ENCODE results near the gene RBM20. TPM values are rescaled to one million over a fixed set of nuclear protein-coding genes. Genes with fewer than 3 reads are reported as not detected.

Gene RBM20
- total and polyA plus RNA-seq, 2 experiments from 2014 or later = 0.05 to 0.17 TPM

DNA sequence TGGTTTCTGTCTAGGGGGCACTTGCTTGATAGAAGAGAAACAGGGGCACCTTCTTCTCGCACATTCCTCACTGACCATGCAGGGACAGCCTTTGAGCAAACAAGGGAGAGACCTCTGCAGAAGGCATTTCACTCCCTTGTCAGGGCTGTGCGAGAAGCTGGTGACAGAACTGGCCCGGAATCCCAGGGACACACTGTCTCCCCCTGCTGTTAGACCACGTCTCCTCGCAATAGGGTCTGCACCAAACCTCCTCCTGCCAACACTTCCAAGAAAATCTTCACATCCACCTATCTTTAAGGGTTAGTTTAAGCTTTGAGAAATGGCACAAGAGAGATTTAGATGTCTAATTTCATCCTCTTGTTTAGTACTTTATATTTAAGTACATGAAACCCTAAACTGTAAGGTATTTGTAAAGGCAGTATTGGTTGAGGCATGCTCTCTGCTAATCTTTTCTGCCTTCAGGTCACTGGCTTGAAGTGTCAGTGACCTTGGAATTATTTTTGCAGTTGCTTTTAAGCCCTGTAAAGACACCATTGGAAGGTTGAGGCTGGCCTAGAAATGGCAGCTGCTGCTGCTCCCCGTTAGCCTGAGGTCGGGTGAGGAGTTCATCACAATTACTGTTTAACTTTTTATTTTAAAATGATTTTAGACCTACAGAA lies 37.0 kb downstream of the RBM20 start:
- Mint-ChIP-seq H3K9me3 (no peaks in the 10 kb centered on the region), H3K4me1 (peaks cover 43% of the 10 kb centered on the region), H3K27ac (no peak overlapping the region), H3K27me3 (ENCODE audit: insufficient read depth, low read depth, poor library complexity) (peaks cover 4% of the 10 kb centered on the region), H3K36me3 (ENCODE audit: low read depth) (no peaks in the 10 kb centered on the region), H3K4me3 (no peak overlapping the region)
- H3K79me2 ChIP-seq (replicated peaks; ENCODE audit: insufficient read depth) = no peaks in the 10 kb centered on the region
- ATAC-seq (peak; percentile 93), DNase-seq (ENCODE audit: low spot score) (peak; percentile 77)
- TF ChIP-seq STAT1 (IDR thresholded peaks at IDR 0.05; ENCODE audit: unreplicated experiment) (no peak), EZH2phosphoT487 (IDR thresholded peaks at IDR 0.05; ENCODE audit: unreplicated experiment) (no peak), ZNF331 (CRISPR knock-in tag; IDR thresholded peaks at IDR 0.05; ENCODE audit: low read depth) (no peak), ZNF114 (CRISPR knock-in tag; IDR thresholded peaks at IDR 0.05) (0 out of 2 replicates have a peak, but pooled peaks have one; percentile 19), JUNB (IDR thresholded peaks at IDR 0.05; ENCODE audit: unreplicated experiment) (no peak), CREB1 (CRISPR knock-in tag; IDR thresholded peaks at IDR 0.05; ENCODE audit: low read depth) (no peak), CTCF (conservative IDR thresholded peaks at IDR 0.05; ENCODE audit: low read depth in 2 of 2) (peak; percentile 76 to 89), REST (IDR thresholded peaks at IDR 0.05; ENCODE audit: unreplicated experiment) (no peak), EZH2 (IDR thresholded peaks at IDR 0.05; ENCODE audit: low read depth, unreplicated experiment) (no peak)
- TF ChIP-seq, protein P1, sequence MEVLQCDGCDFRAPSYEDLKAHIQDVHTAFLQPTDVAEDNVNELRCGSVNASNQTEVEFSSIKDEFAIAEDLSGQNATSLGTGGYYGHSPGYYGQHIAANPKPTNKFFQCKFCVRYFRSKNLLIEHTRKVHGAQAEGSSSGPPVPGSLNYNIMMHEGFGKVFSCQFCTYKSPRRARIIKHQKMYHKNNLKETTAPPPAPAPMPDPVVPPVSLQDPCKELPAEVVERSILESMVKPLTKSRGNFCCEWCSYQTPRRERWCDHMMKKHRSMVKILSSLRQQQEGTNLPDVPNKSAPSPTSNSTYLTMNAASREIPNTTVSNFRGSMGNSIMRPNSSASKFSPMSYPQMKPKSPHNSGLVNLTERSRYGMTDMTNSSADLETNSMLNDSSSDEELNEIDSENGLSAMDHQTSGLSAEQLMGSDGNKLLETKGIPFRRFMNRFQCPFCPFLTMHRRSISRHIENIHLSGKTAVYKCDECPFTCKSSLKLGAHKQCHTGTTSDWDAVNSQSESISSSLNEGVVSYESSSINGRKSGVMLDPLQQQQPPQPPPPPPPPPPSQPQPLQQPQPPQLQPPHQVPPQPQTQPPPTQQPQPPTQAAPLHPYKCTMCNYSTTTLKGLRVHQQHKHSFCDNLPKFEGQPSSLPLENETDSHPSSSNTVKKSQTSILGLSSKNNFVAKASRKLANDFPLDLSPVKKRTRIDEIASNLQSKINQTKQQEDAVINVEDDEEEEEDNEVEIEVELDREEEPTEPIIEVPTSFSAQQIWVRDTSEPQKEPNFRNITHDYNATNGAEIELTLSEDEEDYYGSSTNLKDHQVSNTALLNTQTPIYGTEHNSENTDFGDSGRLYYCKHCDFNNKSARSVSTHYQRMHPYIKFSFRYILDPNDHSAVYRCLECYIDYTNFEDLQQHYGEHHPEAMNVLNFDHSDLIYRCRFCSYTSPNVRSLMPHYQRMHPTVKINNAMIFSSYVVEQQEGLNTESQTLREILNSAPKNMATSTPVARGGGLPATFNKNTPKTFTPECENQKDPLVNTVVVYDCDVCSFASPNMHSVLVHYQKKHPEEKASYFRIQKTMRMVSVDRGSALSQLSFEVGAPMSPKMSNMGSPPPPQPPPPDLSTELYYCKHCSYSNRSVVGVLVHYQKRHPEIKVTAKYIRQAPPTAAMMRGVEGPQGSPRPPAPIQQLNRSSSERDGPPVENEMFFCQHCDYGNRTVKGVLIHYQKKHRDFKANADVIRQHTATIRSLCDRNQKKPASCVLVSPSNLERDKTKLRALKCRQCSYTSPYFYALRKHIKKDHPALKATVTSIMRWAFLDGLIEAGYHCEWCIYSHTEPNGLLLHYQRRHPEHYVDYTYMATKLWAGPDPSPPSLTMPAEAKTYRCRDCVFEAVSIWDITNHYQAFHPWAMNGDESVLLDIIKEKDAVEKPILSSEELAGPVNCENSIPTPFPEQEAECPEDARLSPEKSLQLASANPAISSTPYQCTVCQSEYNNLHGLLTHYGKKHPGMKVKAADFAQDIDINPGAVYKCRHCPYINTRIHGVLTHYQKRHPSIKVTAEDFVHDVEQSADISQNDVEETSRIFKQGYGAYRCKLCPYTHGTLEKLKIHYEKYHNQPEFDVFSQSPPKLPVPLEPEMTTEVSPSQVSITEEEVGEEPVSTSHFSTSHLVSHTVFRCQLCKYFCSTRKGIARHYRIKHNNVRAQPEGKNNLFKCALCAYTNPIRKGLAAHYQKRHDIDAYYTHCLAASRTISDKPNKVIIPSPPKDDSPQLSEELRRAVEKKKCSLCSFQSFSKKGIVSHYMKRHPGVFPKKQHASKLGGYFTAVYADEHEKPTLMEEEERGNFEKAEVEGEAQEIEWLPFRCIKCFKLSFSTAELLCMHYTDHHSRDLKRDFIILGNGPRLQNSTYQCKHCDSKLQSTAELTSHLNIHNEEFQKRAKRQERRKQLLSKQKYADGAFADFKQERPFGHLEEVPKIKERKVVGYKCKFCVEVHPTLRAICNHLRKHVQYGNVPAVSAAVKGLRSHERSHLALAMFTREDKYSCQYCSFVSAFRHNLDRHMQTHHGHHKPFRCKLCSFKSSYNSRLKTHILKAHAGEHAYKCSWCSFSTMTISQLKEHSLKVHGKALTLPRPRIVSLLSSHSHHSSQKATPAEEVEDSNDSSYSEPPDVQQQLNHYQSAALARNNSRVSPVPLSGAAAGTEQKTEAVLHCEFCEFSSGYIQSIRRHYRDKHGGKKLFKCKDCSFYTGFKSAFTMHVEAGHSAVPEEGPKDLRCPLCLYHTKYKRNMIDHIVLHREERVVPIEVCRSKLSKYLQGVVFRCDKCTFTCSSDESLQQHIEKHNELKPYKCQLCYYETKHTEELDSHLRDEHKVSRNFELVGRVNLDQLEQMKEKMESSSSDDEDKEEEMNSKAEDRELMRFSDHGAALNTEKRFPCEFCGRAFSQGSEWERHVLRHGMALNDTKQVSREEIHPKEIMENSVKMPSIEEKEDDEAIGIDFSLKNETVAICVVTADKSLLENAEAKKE (CRISPR knock-in tag; IDR thresholded peaks at IDR 0.05) = peak; percentile 88
- no peak overlapping the region for H3K4me3 ChIP-seq
- H3K27ac ChIP-seq (ENCODE audit: low read depth) = no peak overlapping the region
- no peak overlapping the region for H3K4me2 ChIP-seq
- H3F3A ChIP-seq (replicated peaks; ENCODE audit: low read depth) = 0 out of 2 replicates have a peak, but pooled peaks cover 6% of the 10 kb centered on the region
- no peaks in the 10 kb centered on the region for H4K20me1 ChIP-seq (replicated peaks; ENCODE audit: insufficient read depth)
- H3K4me1 ChIP-seq (ENCODE audit: insufficient read depth) = peaks cover 16% of the 10 kb centered on the region
- no peak overlapping the region for H2AFZ ChIP-seq
- no peaks in the 10 kb centered on the region for H3K36me3 ChIP-seq (ENCODE audit: insufficient read depth)
- no peaks in the 10 kb centered on the region for H3K9me2 ChIP-seq (ENCODE audit: insufficient read depth)
- H3K27me3 ChIP-seq (ENCODE audit: insufficient read depth) = no peaks in the 10 kb centered on the region

Data from GM23338 (cell line).